ENCODE results near the gene DNAAF5. TPM values are rescaled to one million over a fixed set of nuclear protein-coding genes. Genes with fewer than 3 reads are reported as not detected.

DNAAF5 gene
- total RNA-seq, 6 experiments from 2014 or later = 25.4 to 33.0 (median 27.5) TPM

GRCh38 chr7:744854-745430 lies 18.4 kb downstream of the DNAAF5 start:
- Mint-ChIP-seq H3K9me3 (no peaks in the 10 kb centered on the region), H3K27me3 (ENCODE audit: insufficient read depth) (no peaks in the 10 kb centered on the region; the same call in none of the 2 replicates), H3K27ac (no peak overlapping the region), H3K4me3 (no peak overlapping the region), H3K4me1 (ENCODE audit: low read depth) (no peaks in the 10 kb centered on the region), H3K36me3 (ENCODE audit: low read depth) (peaks cover 39% of the 10 kb centered on the region)
- no peak for DNase-seq
- no peak for TF ChIP-seq CTCF (IDR thresholded peaks at IDR 0.05)

GRCh38 chr7:745431-746154 lies 19.1 kb downstream of the DNAAF5 start:
- no peak for DNase-seq
- Mint-ChIP-seq H3K4me1 (ENCODE audit: low read depth) (no peaks in the 10 kb centered on the region), H3K4me3 (no peak overlapping the region), H3K9me3 (no peaks in the 10 kb centered on the region), H3K27me3 (ENCODE audit: insufficient read depth) (no peaks in the 10 kb centered on the region; the same call in none of the 2 replicates), H3K27ac (no peak overlapping the region), H3K36me3 (ENCODE audit: low read depth) (peaks cover 38% of the 10 kb centered on the region)
- TF ChIP-seq CTCF (IDR thresholded peaks at IDR 0.05) = no peak

GRCh38 chr7:746155-747061 lies 19.9 kb downstream of the DNAAF5 start:
- no peak for DNase-seq
- Mint-ChIP-seq H3K36me3 (ENCODE audit: low read depth) (peaks cover 34% of the 10 kb centered on the region), H3K4me3 (no peak overlapping the region), H3K27me3 (ENCODE audit: insufficient read depth) (no peaks in the 10 kb centered on the region; the same call in none of the 2 replicates), H3K9me3 (no peaks in the 10 kb centered on the region), H3K27ac (no peak overlapping the region), H3K4me1 (ENCODE audit: low read depth) (no peaks in the 10 kb centered on the region)
- no peak for TF ChIP-seq CTCF (IDR thresholded peaks at IDR 0.05)

- Mint-ChIP-seq H3K9me3 (no peaks in the 10 kb centered on the region), H3K4me1 (ENCODE audit: low read depth) (no peaks in the 10 kb centered on the region), H3K4me3 (no peak overlapping the region), H3K27me3 (ENCODE audit: insufficient read depth) (no peaks in the 10 kb centered on the region; the same call in none of the 2 replicates), H3K27ac (no peak overlapping the region), H3K36me3 (ENCODE audit: low read depth) (peaks cover 35% of the 10 kb centered on the region)
- DNase-seq = no peak
- TF ChIP-seq CTCF (IDR thresholded peaks at IDR 0.05) = no peak
These were observed 20.7 kb downstream of the DNAAF5 start for GRCh38 chr7:747186-747585.

GRCh38 chr7:748446-748845 lies 21.9 kb downstream of the DNAAF5 start:
- Mint-ChIP-seq H3K36me3 (ENCODE audit: low read depth) (peaks cover 41% of the 10 kb centered on the region), H3K4me1 (ENCODE audit: low read depth) (no peaks in the 10 kb centered on the region), H3K27me3 (ENCODE audit: insufficient read depth) (no peaks in the 10 kb centered on the region), H3K4me3 (no peak overlapping the region), H3K27ac (no peak overlapping the region), H3K9me3 (no peaks in the 10 kb centered on the region)
- no peak for TF ChIP-seq CTCF (IDR thresholded peaks at IDR 0.05)
- no peak for DNase-seq
